Left colon (tissue), 2 donors: ENCODE results near the gene LIMA1. TPM values are rescaled to one million over a fixed set of nuclear protein-coding genes. Genes with fewer than 3 reads are reported as not detected.

Experiments
- ATAC-seq: fragments of 200-7000 bp; cut with Tn5 transposase; one replicate; pipeline ENCODE4 v1.9.1; 2020; ENCODE audit warnings: mild to moderate bottlenecking, moderate library complexity
- DNase-seq, 2 donors: peaks; one replicate each; pipeline ENCODE4 v3.0.0-alpha.2; 2020
- intact Hi-C, 2 donors: fragments of 100-400 bp; cut with DNase I in 1 of 2; cut with micrococcal nuclease in 1 of 2; formaldehyde crosslinking; loops; one replicate each; pipeline versions ENCODE4 v1.11.2 to v1.14.0; 2022; cut with DNase I, micrococcal nuclease
- total RNA-seq, 2 donors: library from RNA; stranded (reverse); fragmentation: NEBNext Ultra II Directional; extraction: Animal tissue kit (Norgen Biotek cat#: 25700); gene quantifications; one replicate each; pipeline ENCODE4 v1.2.1, GENCODE V29; 2021
- donor health status: DM: no; HTN: no; CAD: no.
- donor health status: DM: yes; HTN: yes; CAD: no.

The LIMA1 gene
- total RNA-seq, 2 donors from 2014 or later: 279 to 296 TPM

DNA sequence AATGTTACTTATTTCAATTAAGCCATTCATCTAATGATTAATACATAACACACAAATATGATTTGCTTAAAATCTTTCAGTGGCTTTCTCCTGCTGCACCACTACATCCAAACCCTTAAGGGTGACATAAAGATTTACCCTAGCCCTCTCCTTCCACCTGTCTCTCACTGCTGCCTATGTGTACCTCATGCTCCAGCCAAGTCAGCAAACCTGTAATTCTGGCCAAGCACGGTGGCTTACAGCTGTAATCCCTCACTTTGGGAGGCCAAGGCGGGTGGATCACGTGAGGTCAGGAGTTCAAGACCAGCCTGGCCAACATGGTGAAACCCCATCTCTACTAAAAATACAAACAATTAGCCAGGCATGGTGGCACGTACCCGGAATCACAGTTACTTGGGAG, 84.5 kb downstream of the LIMA1 start:
- DNase-seq (no peak), ATAC-seq (no peak)
- intact Hi-C loops: no loop called here

- intact Hi-C loops: no loop called here
- peak; percentile 53 for ATAC-seq
- DNase-seq: no peak
These were observed 86.0 kb downstream of the LIMA1 start for GRCh38 chr12:50197297-50197727.

DNA sequence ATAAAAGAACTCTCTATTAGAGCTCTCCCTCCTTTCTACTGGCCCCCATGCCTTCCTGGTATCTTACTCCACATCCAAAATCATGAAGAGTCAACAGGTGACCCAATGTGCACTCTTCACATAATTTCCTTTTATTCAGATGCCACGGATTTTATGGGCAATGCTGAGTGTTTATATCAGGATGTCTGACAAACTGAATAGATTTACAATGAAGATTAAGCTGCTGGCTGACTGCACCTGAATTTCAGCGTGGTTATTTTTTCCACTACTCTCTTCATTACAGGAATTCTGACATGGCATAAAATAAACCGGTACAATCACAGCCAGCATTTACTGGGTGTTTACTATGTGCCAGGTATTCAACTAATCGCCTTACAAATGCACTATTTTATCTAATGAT, 86.8 kb downstream of the LIMA1 start:
- ATAC-seq: peak; percentile 38
- no peak for DNase-seq
- intact Hi-C loops: no loop called here

- intact Hi-C loops: no loop called here
- DNase-seq (no peak), ATAC-seq (no peak)
These were observed 87.5 kb downstream of the LIMA1 start for GRCh38 chr12:50195832-50196231.

DNA sequence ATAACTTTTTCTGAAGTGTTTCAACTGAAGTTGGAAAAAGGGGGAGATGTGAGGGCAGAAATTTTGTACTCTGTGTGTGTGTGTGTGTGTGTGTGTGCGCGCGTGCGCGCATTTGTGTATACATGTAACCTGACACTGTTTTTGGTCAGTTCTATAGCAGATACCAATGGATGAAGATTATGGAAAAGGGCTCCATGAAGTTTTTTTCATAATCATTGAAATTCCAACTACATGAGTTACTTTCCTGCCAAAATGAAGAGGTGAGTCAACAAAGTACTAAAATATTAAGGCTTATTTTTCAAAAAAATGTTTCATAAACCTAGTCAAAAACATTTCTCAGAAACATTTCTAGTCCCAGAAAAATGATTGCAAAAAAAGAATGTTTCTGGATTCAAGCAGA, 90.4 kb downstream of the LIMA1 start:
- intact Hi-C loops: no loop called here
- no peak for DNase-seq
- ATAC-seq: no peak

DNA sequence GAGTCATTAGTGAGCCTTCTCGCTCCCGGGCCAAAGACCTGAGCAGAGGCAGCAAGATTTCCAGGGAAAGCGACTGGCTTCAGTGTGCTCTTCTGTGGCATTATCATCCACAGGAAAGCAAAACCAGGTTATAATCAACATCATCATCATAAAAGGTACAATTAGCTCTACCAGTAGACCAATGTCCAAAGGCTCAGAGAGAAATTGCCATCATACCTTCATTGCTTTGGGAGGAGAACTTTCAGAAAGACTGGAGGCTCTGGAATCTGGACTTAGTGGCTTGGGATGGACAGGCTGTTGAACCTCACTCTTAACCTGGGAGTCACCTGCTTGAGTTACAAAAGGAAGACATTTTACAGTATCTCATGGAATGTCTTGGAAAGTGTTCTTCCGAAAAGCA, 91.1 kb downstream of the LIMA1 start:
- ATAC-seq: peak; percentile 76
- intact Hi-C loops: no loop called here
- DNase-seq: no peak

- intact Hi-C loops: no loop called here
- ATAC-seq: no peak
- DNase-seq: no peak
These were observed 92.5 kb downstream of the LIMA1 start for GRCh38 chr12:50190859-50191258.

DNA sequence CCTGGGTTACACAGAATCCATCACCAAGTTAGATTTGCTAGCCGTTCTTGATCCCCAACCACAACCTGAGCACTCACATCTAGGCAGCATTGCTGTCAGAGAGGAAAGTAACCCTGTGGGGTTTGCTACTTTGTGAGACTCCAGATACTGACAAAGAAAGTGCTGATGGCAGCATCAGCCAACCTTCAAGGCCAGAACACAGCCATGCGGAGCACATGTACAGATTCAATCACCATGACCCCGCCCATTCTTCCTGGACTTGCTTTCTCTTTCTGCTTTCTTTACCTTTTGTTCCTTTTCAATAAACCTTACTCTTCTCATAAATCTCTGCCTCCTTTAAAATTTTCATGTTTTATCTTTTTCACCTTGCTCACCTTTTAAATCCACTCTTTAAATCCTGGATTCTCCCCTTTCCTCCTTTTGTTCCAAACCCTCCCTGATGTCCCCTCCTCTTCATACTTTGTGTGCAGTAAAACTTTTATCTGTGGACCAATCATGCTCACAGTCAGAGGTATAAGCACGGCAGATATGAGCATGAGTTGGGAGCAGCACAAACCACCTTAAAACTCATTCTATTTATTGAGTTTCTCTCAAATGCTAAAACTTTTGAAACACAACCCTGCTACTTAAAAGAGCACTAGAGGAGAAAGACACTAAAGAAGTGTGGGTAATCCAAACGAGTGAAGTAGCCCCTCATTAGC, 94.3 kb downstream of the LIMA1 start:
- DNase-seq (peak; percentile 36 to 46), ATAC-seq (peak; percentile 42)
- intact Hi-C loops: loop anchor here in 1 of 2 donors (5.0 kb wide), 1 partner anchor 123 kb away; no protein-coding TSS in a partner anchor

DNA sequence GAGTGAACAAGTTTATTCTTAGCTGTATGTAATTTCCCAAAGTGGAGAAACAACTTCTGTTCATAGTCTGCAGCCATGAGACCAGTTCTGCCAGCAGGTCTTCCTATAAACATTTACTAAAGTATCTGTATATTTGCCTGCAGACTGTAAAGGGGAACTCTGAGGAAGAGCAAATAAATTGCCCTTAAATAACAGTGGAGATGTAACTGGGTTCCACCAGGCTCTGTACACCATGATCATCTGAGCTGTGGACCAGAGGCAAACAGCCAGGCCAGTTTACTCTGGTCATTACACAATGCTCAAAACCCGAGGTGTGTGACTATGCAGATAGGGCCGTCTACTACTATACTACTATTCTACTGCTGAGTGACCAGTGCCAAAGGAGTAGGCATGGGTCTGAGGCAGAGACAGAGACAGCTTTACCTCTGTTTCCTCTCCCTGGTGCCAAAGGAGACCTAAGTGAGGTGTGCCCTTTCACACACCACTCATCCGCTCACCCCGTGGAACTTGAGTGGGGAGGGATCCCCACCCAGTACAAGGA, 95.0 kb downstream of the LIMA1 start:
- DNase-seq: no peak
- intact Hi-C loops: loop anchor here in 1 of 2 donors (5.0 kb wide), 1 partner anchor 124 kb away; no protein-coding TSS in a partner anchor
- peak; percentile 32 for ATAC-seq

DNA sequence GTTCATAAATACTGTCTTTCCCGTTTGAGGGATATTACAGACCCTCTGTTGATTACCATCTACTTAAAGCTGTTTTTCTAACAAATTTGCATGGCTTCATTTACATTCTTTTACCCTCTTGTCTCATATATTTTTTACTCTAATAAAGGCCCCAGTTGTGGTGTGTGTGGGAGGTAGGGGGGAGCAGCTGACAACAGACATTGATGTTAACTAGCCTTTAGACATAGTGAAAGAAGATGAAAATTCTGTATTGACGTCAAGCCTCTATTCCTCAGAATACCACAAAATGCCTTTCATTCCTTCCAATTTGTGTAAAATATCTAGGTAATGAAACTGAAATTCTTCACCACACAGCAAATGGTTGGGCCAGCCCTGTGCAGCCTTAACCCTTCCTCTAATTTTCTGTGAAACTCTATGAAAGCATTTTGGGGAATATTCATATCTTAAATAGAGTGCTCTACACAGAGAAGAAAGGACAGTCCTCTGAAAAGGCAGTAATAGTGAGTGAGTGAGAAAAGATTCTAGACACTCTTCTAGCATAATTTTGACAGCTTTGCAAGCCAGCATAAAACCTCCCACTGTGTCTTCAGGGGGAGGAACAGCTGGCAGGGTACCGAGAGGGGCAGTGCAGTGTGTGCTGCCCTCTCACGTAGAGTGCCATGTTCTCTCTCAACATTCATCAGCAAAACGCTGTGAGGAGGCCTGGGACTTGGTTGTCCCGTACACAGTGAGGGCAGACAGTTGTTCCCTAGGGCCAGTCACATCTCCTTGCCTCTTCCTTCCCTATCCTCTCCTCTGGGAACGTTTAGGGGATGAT, 96.0 kb downstream of the LIMA1 start:
- ATAC-seq (no peak), DNase-seq (no peak)
- intact Hi-C loops: loop anchor here in 1 of 2 donors (5.0 kb wide), 1 partner anchor 125 kb away; no protein-coding TSS in a partner anchor

- no peak for DNase-seq
- intact Hi-C loops: loop anchor here in 1 of 2 donors (5.0 kb wide), 1 partner anchor 126 kb away; no protein-coding TSS in a partner anchor
- no peak for ATAC-seq
These were observed 96.6 kb downstream of the LIMA1 start for GRCh38 chr12:50186681-50187080.

DNA sequence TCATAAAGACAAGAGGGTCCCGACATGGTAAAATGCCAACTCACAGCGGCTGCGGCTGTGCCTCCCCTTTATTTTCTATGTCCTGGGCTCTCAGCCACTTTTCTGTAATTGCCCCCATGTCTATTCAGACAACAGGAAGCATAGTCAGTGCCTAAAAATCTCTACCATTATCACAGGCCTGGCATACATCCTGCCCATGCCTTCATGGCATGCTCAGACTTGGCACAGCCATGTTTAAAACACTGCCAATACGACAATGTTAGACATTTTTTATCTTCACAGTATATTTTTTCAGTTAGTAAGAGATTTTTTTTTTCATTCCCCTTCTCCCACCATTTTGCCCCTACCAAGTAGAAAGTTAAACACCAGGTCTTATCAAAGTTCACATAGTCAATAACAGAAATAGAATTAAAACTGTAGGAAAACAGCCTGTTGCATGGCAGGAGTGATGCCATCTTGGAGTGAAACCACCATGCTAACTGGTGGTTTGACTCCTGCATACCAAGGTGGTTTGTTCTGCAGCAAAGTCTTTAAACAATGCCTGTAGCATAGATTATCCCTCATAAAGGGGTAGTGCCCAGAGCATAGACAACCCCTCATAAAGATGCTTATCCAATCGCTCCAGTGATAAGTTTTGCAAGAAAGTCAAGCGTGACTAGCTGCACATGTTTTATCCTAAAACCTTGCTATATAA, 97.2 kb downstream of the LIMA1 start:
- no peak for DNase-seq
- peak; percentile 35 for ATAC-seq
- intact Hi-C loops: loop anchor here in 1 of 2 donors (5.0 kb wide), 1 partner anchor 126 kb away; no protein-coding TSS in a partner anchor

DNA sequence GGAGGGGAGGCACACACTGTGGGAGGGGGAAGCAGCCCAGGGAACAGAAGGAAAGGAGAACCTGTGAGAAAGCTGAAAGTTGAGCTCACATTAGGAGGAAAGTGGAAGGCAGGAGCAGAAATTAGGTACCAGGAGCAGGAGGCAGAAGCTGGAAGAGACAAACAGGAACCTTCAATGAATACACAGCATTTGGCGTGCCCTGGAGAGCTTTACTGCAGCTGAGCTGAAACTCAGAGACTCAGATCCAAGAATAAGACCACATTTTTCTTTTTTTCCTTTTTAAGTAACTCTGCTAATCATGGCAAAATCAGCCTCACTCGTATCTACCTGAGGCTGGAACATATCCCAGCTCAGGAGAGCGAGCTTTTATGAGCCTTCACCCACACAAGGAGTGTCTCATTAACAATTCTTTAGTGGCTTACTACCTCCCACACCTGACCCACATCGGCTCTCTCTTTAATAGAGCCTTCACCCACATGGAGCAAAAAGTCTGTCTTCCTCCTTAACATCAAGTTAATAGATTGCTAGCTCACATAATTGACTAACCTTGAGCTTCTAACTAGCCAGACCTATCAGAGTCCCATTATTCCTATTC, 97.9 kb downstream of the LIMA1 start:
- intact Hi-C loops: loop anchor here in 1 of 2 donors (5.0 kb wide), 1 partner anchor 127 kb away; no protein-coding TSS in a partner anchor
- DNase-seq (no peak), ATAC-seq (peak; percentile 65)

GRCh38 chr12:50184261-50184660, 99.1 kb downstream of the LIMA1 start:
- intact Hi-C loops: no loop called here
- peak; percentile 34 to 36 for DNase-seq
- peak; percentile 12 for ATAC-seq

- ATAC-seq (no peak), DNase-seq (no peak)
- intact Hi-C loops: no loop called here
These were observed 100.9 kb downstream of the LIMA1 start for GRCh38 chr12:50182461-50182860.

- intact Hi-C loops: no loop called here
- no peak for ATAC-seq
- no peak for DNase-seq
These were observed 101.6 kb downstream of the LIMA1 start for GRCh38 chr12:50181691-50182090.

- intact Hi-C loops: loop anchor here in 1 of 2 donors (10.0 kb wide), 1 partner anchor 101 kb away; no protein-coding TSS in a partner anchor
- DNase-seq: no peak
- no peak for ATAC-seq
These were observed 107.6 kb downstream of the LIMA1 start for GRCh38 chr12:50175716-50176026.

GRCh38 chr12:50174971-50175715, 108.2 kb downstream of the LIMA1 start:
- DNase-seq: no peak
- peak; percentile 27 for ATAC-seq
- intact Hi-C loops: loop anchor here in 1 of 2 donors (10.0 kb wide), 1 partner anchor 100 kb away; no protein-coding TSS in a partner anchor
